Forelimb muscle (tissue), 1 donor: Measurements from ENCODE around the gene LIMCH1. TPM values are rescaled to one million over a fixed set of nuclear protein-coding genes. Genes with fewer than 3 reads are reported as not detected.

Source experiments
- DNase-seq: peaks from one replicate; pipeline ENCODE4 v3.0.0-alpha.2; 2013; ENCODE audit warnings: low read depth
- polyA plus RNA-seq: library from polyadenylated mRNA; unstranded; fragments of 120-200 nt; gene quantifications from one replicate; pipeline ENCODE4 v1.2.1, GENCODE V29; 2013; ENCODE audit not compliant: insufficient read length

The LIMCH1 gene
- polyA plus RNA-seq, 1 donor = 141 TPM

- no peak for DNase-seq
Measured at GRCh38 chr4:41532336-41532735, 5.6 kb upstream of the LIMCH1 start.

GRCh38 chr4:41532882-41533281, 5.1 kb upstream of the LIMCH1 start:
- no peak for DNase-seq

DNA sequence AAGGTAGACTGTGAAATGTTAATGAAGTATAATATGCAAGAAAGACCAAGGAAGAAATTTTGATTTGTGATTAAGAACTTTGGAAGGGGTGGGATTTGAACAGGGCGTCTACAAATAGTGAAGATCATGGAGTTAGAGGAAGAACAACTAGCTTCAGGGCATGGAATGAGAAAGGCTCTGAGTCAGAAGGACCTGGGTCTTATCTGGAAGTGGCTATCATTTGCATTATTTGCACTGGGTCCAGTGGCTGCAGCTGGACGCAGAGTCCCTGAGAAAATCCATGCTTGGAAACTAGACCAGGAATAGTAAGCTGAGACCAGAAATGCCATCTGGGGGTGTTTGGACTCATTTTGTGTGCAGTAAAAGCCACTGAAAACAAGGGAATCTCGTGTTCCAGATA, 4.3 kb upstream of the LIMCH1 start:
- DNase-seq = no peak

DNA sequence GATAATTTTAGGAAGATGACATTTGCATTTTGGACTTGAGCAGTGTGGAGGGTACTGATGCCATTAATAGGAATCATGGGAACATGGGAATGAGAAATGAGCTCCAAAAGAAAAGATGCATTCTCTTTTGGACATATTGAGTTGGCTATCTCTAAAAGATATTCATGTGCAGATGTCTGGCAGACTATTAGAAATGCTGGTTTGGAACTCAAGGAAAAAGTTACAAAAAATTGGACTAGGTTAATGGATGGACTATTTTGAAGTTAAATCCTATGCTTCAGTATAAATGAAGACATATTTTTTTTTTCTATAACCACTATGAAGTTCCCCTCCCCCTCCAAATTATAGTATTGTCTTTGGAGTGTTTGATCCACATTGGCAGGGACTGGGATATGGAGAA, 3.6 kb upstream of the LIMCH1 start:
- DNase-seq = no peak

GRCh38 chr4:41535911-41536371, 2.0 kb upstream of the LIMCH1 start:
- no peak for DNase-seq

DNA sequence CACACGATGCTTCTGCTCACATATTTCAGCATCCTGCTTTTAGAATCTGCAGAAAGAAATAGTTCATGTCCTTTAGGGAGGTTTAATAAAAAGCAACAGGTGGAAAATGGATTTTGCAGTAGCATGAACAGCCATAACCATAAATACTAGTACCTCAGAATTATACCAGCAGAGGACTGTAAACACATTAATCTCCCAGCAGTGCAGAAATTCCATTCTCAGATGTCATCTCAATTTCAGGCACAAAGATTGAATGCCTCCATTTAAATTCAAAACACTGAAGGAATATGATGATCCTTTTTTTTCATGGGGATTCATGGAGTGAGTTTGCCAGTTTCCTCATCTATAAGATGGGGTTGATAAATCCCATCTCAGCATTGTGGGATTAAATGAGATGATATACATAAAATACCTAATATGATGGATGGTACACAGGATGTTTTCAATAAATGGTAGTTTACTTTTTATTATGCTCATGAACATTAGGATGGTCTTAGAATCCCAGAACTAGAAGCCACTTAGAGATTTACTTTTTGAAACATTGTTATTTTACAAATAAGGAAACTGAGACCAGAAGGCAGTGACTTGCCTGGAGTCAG, 566 bp upstream of the LIMCH1 start:
- DNase-seq = no peak

- no peak for DNase-seq
Measured at GRCh38 chr4:41538887-41539498, 1.0 kb downstream of the LIMCH1 start.

DNA sequence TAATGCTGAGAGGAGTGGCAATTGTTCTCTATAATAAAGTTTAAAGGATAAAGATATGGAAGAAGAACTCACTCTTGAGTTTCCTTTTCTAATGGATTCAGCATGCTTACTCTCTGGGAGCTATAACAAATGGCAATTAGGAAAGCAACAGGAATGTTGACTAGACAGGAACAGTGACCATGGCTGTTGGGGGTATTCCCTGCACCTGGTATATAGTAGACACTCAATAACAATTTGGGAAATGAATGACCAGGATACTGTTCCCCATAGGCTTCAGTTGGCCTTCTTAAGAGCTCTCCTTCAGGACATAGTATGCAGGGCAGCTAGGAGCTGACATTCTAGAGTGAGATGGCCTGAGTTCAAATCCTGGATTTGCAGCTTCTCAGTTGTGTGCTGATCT, 1.8 kb downstream of the LIMCH1 start:
- DNase-seq = no peak

DNA sequence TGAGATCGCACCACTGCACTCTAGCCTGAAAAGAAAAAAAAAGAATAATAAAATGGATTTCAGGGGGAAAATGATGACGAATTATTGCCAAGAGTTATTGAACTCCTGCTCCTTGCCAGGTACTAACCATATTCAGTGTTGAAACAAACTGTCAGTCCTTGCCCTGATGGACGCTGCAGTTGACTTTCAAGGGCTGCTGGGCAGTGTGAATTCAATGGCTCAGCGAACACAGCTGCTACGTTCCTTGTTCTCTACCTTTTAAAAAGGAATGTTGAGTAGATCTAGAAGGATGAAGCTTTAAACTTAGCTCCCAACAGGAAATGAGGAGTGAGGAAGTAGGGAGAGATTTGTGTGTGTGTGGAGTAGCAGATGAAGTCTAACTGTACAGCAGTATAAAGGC, 2.7 kb downstream of the LIMCH1 start:
- DNase-seq = no peak

DNA sequence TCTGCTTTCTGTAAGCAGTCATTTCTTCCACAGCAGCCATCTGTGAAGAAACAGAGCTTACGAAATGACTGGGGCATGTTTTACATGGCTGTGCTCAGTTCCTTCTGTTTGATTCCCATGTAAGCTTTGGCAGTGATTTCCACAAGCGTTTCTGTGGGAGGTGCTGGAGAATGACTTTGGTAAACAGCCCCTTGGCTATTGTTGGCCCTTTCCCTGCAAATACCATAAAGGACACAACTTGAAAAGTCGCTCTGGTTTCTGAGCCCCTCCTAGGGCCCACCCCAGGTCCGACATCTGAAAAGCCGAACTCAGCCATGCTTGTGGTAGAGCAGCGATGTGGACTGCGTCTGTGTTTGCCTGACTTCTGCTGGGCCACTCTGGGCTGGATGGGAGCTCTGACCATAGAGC, 3.7 kb downstream of the LIMCH1 start:
- peak; percentile 70 for DNase-seq

DNA sequence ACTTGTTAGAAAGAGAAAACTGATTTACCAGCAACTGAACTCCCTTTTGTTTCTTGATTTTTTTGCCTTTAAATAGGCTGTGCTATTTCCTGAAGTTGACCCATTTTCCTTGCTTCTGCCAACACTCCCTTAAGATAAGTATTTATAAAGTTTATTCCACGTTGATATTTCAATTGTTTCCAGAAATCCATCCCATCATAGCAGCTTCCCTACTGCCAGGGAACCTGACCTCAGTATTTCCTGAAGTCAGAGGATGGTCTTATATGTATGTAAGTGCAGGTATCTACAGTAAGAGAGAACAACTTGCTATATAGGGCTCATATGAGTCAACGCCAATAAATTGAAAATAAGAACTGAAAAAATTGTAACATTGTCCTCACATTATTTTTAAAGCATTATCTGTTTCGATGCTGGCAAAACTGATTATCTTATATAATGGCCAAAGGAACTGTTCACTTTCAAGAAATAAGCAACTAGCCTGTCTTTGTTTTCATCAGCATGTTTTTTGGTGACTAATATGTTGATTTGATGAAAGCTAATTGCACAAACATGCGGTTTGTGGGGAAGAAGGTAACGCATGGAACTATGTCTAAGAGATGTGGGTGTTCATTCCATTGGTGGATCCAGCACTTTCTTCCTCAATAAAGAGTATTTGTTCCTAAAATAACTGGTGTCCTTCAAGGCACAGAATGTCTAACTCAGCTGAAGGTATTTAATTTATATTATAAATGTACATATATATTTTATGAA, 4.7 kb downstream of the LIMCH1 start:
- DNase-seq = no peak

DNA sequence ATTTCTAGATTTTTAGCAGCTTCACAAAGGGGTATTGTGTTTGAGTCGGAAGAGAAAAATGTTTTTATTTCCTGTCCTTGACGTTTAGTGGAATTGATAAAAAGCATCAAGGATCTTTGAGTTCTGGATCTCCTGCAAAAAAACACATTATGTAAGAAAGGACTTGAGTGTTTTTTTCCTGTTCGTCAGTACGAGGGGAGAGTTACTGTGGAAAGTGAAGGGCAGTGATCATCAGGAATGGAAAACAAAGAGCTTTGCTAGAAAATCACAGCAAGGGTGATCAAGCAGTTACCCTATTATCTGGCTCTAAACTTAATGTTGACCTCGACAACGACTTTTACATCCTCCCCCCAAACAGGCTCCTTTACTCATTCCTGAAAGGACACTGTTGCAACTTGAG, 7.3 kb downstream of the LIMCH1 start:
- DNase-seq = no peak

DNA sequence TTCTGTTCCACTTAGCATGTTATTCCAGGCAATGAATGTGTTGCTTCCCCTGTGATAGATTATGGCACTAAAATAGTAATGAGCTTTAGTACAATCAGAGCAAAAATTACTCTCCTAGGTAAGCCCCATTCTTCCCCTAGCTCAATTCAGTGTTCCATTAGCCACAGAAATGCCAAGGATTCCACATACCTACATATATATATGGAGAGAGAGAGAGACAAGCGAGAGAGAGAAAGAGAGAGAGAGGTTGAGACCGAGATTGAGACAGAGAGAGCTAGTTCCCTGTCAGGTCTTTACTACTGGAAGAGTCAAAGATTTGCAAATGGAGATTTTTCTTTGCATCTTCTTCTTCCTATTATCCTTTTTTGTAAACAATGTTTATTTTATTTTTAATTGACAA, 8.7 kb downstream of the LIMCH1 start:
- no peak for DNase-seq

DNA sequence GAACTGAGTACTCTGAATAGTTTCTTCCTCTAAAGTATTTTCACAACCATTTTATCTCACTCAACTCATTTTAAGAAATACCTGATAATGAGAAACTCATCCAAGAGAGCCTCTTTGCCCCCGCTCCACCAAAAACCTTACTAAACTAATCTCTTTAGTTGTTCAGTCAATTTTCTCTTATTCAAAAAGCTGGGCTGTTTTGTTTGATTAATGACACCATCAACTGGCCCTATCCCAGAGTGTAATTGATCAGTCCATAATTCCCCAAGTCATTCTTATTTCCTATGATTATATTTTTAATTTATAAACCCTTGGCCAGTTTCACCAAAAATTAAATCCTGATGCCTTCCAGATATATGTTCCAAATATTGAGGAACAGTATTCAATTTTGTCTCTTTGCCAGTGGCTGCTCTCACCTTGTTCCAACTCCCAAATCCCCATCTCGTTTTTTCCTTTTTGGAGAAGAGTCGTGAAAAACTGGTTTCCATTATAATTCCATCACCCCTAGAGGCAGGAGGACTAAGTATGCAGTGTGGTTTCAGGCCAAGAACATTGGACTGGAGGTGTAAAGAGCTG, 10.4 kb downstream of the LIMCH1 start:
- no peak for DNase-seq

- no peak for DNase-seq
Measured at GRCh38 chr4:41549478-41549877, 11.5 kb downstream of the LIMCH1 start.

DNA sequence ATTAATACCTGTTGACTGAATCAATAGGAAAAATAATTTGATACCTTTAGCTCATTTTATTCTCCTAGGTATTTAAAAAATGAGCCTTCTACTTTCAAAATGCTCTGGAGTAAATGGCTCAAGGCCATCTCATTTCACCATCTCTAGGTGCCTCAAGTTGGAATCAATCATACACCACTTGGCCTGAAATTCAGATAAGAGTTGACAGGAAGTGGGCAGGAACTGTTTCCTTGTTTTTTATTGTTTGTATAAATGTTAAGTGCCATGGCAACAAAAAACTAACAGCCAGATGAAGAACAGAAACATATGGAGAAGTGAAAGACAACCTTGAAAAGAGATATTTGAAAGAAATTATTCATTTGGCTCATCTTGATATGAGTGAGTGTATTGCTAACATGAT, 12.4 kb downstream of the LIMCH1 start:
- DNase-seq = no peak

GRCh38 chr4:41551536-41551935, 13.6 kb downstream of the LIMCH1 start:
- no peak for DNase-seq

GRCh38 chr4:41554905-41555304, 16.9 kb downstream of the LIMCH1 start:
- DNase-seq = no peak

DNA sequence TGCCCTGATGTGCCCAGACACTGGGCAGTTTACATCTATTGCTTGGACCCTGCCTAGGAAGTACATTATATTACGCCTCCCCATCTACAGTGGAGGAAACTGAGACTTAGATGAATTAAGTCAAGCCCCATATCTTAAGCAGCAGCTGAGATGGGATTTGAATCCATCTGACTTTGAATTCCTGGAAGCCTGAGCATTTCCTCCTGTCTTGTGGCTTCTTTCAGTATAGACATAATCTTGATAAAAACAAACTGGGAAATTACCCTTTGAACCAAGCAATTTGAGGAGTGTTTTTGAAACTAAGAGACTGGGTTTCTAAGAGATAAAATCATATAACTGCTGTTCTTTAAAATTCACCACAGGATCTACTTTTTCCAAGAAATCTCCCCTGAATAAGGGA, 18.6 kb downstream of the LIMCH1 start:
- no peak for DNase-seq

DNA sequence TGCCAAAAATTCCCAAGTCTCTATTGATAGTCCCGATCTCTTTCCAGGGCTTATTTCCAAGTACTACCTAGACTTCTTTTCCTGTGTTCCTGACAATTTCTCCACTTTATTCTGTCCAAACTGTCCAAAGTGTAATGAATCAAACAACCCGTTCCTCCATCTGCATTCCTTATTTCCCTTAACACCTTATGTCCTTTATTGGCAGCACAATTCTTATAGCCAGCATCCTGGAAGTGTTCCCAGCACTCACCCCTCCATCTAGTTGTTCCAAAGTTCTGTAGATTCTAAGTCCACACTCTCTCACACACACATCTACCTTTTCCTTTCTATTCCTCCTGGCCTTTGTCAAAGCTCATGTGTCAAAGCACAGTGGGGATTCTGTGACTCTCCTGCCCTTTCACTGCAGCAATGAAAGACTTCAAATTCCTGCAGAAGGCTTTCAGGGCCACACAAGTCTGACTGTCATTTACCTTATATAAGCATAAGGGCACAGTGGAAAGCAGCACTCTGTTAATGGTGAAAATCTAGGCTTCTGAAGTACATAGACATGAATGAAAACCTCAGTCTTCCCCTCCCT, 22.1 kb downstream of the LIMCH1 start:
- DNase-seq = no peak

GRCh38 chr4:41561244-41561643, 23.3 kb downstream of the LIMCH1 start:
- no peak for DNase-seq

DNA sequence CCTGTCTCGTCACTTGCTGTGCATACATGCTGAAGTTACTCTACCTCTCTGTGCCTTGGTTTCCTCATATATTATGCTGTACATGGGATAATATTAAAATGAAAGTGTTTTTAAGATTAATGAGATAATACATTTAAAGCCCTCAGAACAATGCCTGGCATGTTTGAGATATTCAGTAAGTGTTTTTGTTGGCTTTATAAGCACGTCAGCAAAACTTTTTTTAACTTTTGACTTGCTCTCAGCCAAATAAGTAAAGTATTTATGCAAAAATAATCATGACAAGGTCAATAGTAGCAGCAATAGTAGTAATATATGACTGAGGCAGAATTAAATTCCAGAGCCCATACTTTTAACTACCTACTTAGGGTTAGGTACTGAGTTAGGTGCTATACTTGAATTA, 29.2 kb downstream of the LIMCH1 start:
- no peak for DNase-seq

DNA sequence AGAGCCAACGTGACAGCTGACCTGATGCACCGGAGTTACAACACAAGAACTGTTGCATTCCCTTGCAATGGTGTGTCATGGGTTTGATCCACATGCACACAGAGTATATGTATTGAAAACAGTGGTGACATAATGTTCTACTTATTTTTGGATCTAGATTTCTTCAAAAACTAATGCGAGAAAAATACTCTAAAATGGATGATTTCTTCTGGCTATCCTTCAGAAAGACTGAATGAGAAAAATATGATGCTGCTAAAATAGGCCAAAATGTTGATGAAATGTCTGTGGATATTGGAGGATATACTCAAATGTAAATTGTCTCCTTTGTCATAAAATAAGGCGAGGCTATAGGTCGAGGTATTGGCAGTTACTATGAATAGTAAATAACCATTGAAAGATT, 30.4 kb downstream of the LIMCH1 start:
- no peak for DNase-seq
